GM18526 (cell line): ENCODE data around the gene HSDL1.

Experiments used
- POLR2A ChIP-seq: IDR thresholded peaks from 3 replicates; pipeline ENCODE4 v1.6.1; 2011; ENCODE audit not compliant: insufficient read length; ENCODE audit errors: extremely low read depth

HSDL1 gene

DNA sequence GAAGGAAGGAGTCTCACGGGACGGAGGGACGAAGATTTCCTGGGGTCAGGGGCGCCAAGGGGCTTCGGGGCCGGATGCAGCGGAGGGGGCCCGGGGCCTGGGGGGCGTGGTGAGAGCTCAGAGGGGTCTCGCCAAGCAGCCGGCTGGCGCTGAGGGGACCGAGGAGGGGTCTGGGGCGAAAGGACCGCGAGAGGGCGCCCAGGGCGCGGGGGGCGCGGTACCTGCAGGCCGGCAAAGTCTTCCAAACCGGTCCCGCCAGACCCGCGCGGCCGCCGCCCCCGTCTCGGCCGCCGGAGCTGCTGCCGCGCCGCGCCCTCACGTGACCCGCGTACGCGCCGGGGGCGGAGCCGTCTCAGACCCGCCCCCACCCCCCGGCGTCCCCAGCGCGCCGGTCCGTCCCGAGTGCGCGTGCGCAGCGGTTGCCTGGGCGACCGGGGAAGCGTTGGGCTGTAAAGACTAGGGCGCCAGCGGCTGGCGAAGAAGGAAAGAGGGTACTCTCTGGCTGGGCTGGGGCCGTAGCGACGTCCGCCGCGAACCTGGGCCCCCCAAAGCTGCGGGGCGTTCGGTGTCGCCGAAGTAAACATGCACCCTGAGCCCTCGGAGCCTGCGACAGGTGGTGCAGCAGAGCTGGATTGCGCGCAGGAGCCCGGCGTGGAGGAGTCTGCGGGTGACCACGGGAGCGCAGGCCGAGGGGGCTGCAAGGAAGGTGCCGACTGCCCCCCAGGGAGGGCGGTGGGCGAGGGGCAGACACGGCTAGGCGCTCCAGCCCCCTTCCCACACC lies at the start of gene HSDL1, which contains the start of gene DNAAF1:
Gene HSDL1, minus strand, starts transcription at position 319 of the 781 bp plus-strand sequence. CDS start 13,856 bp downstream, outside the sequence.
Gene DNAAF1, plus strand, starts transcription at position 450 of the 781 bp plus-strand sequence. Its CDS starts 133 bp downstream, at position 583.
- TF ChIP-seq POLR2A, result peak; percentile 61

DNA sequence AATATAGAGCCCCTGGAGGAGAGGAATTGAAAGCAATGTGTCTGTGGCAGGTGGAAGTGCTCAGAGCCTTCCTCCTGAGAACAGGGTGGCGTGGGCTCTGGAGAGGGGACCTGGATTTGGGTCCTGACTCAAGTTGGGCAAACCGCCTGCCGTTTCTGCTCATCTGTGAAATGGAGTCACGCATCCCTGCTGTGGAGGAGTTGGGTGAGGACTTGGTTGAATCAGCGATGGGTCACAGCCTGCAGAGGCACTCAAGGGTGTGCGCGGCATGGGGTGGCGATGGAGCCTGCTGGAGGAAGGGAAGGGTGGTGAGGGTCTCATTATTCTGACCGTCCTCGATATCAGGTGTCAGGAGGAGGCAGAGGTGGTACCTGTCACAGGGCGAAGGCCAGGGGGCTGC lies 49.0 kb upstream of the HSDL1 start:
- TF ChIP-seq POLR2A, result no peak

DNA sequence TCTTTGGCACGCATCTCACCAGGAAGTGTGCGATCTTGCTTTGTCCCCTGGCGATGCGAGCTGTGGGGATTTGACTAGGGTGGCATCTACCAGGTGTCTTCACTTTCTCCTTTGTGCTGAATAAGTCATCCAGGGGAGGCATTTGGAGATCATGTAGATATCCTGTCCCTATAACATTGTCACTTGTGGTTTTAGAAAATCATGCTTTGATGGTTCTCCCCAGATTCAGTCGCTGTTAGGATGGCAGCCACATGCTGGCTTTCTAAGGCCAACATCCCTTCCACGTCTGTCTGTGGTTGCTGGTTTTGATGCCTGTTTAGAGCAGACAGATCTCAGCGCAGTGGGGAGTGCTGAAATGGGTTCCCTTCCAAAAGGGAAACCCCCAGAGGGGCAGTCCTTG lies 48.5 kb upstream of the HSDL1 start:
- no peak for TF ChIP-seq POLR2A

DNA sequence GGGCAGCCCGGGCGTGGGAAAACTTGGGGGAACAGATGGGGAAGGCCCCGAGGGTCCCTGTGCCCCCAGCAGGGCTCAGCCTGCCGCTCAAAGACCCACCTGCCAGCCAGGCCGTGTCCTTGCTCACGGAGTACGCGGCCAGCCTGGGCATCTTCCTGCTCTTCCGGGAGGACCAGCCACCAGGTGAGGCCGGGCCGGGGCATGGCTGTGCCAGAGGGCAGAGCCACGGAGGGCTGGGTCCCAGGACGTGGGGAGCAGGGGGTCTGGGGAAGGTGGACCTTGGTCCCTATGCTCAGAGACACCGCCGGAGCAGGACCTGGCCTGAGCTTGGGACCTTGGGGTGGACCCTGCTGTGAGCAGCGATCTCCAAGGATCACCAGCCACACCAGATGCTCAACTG lies 46.5 kb upstream of the HSDL1 start:
- no peak for TF ChIP-seq POLR2A

DNA sequence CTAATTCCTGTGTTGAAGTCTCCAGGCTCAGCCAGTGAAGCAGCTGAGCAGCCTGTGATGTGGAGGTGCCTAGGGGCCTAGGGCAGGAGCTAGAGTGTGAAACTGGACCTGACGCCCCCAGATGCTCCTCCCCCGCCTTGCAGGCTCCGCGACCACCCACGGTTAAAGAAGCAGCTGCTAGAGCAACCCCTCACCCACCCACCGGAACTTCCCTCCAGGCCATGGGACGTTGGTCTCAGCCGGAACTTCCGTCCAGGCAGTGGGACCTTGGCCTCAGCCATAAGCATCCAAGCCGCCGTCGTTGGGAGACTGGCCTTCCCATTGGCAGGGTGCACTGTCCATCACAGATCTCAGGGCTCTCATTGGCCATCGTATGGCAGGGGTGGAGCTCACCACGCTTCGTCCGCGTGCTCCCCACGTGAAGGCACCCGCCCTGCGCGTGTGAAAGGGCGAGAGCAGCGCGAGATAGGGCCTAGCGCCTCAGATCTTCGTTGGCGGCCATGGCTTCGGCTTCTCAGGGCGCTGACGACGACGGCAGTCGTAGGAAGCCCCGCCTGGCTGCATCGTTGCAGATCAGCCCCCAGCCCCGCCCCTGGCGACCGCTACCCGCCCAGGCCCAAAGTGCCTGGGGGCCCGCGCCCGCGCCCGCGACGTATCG lies 45.9 kb upstream of the HSDL1 start, which contains the start of gene ADAD2:
Gene ADAD2, plus strand, starts transcription at position 427 of the 658 bp plus-strand sequence. Its CDS starts 74 bp downstream, at position 501.
- TF ChIP-seq POLR2A, result no peak

DNA sequence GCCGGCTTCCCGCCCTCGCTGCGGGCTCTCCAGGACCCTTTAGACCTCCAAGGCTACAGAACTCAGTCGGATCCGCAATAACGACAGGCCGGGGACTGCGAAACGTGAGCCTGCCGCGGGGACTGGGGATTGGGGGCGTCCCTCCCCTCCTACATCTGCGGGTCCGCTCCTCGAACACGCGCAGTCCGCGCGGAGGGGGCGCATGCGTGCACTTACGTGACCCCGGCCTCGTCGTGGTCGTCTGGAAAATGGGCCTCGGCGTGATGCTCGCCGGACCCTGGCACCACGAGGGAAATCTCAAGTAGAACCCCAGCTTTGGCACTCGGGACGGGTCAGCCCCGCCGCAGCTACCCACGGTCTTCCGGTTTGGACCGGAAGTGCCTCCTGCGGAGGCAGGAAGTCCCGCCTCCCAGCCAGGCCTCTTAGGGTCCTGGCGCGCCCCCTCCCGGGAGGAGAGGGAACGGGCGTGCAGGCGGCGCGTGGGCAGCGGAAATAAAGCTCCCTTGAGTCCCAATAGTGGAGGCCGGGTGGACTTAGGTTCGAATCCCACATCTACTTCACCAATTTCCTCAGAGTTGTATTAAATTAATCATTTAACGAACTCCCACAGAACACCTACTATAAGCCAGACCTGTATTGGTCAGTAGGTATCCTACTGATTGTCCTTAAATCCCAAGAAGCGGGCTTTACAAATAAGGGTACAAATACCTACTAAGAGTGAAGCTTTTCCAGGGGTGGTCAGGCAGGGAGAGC lies 41.9 kb upstream of the HSDL1 start, which contains the start of gene TAF1C:
Gene TAF1C, minus strand, starts transcription at position 373 of the 753 bp plus-strand sequence. CDS start 2,069 bp downstream, outside the sequence.
- TF ChIP-seq POLR2A, result peak; percentile 91

DNA sequence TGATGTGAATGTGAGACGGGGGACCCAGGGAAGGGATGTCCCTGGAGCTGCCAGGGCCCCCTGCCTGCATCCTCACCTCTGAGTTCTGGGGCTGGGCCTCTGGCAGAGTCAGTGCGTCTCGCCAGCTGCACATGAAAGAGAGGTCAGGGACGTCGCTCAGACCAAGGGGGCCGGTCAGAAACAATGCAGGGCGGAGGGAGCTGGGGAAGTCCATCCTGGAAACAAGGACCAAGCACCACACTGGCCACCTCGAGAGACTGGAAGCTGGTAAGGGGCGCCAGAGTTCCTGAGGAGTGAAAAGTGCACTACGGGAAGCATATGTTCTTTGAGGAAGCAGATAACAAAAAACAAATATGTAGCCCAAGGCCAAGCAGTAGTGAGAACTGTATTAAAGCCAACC lies 39.8 kb upstream of the HSDL1 start:
- no peak for TF ChIP-seq POLR2A

DNA sequence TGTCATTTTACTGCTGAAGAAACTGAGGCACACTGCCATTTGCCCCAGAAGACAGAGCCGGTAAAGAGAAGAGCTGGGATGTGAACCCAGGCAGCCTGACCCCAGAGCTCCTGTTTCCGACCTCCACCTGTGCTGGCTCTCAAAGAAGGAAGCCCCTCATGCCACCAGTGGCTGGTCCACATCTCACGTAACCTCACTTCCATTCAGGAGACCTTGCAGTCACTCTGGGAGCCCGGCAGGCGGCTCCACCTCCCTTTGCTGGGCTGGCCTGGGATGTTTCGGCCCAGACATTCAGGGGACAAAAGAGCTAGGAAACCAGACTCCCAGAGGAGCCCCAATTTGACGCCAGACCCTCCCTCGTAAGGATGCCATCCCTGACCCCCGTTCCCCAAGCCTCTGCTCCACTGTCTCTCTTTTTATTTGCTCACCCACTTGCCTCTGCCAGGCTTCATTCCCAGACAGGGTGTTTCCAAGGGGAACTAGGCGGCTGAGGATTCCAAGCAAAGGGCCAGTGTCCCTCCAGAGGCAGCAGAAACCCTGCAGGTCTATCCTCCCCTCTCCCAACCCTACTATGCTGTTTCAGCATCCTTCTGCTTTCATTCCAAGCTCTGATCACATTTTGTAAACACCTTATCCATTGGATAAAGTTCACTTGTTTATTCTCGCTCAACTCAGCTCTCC lies 39.1 kb upstream of the HSDL1 start:
- TF ChIP-seq POLR2A, result no peak

DNA sequence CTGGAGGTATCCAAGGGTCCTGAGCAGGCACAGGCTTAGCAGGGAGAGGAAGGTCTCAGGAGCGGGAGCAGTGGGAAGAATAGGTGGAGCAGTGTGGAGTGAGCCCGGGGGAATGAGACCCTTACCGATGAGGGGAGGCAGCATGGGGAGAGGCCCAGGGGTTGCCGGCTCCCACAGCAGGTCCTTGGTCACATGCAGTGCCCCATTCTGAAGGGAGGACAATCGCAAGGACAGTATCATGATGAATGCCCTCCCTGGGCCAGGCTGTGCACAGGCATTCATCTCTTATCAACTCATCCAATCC lies 38.5 kb upstream of the HSDL1 start:
- TF ChIP-seq POLR2A, result no peak

DNA sequence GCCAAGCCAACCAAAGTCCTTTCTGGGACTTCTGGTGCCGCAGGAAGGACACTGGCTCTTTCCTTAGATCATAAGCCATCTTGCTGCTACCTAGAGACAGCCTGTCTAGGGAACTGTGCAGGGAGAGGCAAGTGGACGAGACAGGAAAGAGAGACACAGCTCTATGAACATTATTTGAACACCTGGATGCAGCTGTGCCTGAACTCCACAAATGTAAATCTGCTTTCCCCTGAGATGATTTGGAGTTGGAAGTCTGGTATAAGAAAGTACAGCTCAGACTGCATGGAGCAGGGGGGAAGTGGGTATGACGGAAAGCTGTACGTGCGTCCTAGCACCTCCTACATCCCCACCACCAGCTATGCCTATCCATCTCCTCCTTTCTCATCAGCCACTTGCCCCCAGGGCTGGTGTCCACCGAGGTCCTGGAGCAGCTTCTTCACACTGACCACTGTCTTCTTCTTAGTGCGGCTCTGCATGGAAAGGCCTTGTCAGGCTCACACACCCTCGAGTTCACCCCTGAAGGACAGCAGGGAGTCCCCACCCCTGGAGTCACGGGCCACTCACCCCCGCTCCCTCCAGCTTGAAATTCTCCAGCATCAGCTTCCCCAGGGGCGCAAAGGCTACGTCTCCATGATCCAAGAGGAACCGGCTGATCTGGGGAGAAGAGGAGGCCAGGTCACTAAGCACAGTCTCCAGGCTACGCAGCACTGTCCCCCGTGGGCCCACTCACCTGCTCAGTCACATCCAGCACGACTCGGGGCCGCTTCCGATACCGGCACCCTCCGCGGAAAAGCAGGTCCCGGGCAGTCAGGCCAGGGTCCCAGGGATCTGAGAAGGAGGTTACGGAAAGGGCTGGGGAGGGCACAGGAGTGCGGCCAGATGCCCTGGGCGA lies 37.9 kb upstream of the HSDL1 start:
- no peak for TF ChIP-seq POLR2A

DNA sequence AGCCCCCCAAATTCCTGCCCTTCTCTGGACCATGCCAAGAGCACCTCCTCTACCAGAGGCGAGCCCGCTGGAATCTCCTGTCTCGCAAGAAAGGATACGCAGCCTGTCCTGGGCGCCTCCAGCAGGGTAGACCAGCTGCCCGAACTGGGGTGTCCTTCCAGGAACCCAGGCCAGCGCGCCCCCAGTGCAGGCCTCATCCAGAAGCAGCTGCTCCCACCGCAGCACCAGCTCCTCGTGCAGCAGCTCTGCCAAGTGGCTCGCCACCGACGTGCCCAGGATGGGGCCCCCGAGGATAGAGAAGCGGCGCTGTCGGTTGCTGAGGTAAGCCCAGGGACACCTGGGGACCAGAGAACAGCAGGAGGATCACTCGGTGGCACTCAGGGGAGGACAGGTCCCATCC lies 37.1 kb upstream of the HSDL1 start:
- no peak for TF ChIP-seq POLR2A

DNA sequence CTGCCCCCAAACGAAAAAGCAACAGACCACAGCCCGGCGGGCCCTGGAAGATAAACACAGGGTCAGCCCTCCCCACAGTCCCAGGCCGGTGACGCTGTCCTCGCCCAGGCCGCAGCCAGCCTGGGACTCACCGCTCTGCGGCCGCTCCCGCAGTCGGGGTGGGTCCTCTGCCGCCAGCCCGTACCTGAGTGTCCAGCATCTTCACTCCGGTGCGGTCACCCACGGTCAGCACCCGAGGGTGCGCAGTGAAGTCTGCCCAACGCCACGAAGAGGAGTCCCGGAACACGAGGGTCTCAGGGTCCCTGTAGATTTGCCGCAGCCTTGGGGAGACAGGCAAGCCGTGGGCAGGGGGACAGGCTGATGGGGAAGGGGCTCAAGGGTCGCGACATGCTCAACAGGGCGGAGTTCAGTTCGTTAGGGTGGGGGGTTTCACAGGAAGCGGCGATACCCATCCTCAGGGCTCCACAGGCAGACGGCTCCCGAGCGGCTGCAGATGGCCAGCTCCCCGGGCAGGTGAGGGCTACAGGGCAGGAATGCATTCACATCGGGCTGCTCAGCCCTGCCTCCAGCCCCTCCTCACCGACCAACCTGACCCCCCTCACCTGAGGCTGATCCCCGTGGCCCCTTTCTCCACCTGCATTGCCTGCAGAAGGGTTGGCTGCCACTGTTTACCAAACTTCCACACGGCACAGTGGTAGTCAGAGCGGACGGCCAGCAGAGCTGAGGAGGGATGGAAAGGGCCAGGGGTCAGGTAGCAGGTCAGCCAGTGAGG lies 36.4 kb upstream of the HSDL1 start:
- no peak for TF ChIP-seq POLR2A

DNA sequence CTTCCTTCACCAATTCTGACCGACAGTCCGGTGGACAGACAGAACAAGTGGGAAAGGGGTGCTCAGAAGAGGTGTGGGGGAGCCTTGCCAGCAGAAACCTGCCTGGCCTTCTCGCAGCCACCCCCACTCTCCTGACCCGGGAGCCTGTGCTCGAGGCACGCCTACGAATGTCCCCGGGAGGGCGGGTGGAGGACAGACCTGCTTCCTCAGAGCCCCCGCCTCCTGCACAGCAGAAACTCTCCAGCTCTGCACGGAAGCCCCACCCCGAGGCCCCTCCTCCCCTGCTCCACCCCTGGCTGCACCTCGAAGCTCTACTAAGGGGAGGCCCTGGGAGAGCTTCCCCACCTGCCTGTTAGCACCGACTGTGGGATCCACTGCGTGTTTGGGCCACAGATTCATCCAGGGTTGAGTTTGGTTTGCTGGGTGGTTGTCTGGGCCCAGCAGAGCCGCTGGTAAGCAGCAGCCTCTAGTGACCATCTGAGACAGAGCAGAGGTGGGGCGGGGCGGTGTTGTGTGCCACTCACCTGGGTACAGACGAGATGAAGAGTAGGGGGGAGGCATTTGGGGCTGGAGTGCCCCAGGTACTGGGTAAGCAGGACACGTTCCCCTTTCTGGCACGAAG lies 35.7 kb upstream of the HSDL1 start:
- TF ChIP-seq POLR2A, result no peak
